Stimulated activated CD8-positive, alpha-beta memory T cell treated with anti-CD3 and anti-CD28 coated beads, Interleukin-12 subunit alpha, Interleukin-12 subunit beta, amount 100 ng/mL, for 4 hours (primary cell): ENCODE data around the gene TMEM204.

ENCODE experiments used
- DNase-seq: peaks from one replicate; pipeline ENCODE4 v3.0.0-alpha.2; 2020; ENCODE audit warnings: low read depth

TMEM204 gene

GRCh38 chr16:1520461-1520860 is 13.0 kb upstream of the TMEM204 start:
- no peak for DNase-seq

GRCh38 chr16:1523581-1524245 is 9.8 kb upstream of the TMEM204 start:
- no peak for DNase-seq

- no peak for DNase-seq
These were observed 9.1 kb upstream of the TMEM204 start for GRCh38 chr16:1524366-1524765.

- no peak for DNase-seq
These were observed 7.4 kb upstream of the TMEM204 start for GRCh38 chr16:1525871-1526607.

GRCh38 chr16:1526608-1527555 is 6.6 kb upstream of the TMEM204 start:
- DNase-seq = no peak

- no peak for DNase-seq
These were observed 5.3 kb upstream of the TMEM204 start for GRCh38 chr16:1527836-1528811.

GRCh38 chr16:1528921-1529537 is 4.4 kb upstream of the TMEM204 start:
- no peak for DNase-seq

- no peak for DNase-seq
These were observed 3.0 kb upstream of the TMEM204 start for GRCh38 chr16:1530349-1530882.

GRCh38 chr16:1530883-1531637 is 2.4 kb upstream of the TMEM204 start:
- no peak for DNase-seq

GRCh38 chr16:1531638-1531910 is 1.9 kb upstream of the TMEM204 start:
- DNase-seq = no peak

- DNase-seq = no peak
These were observed 1.2 kb upstream of the TMEM204 start for GRCh38 chr16:1532081-1532760.

GRCh38 chr16:1532771-1533170 is 695 bp upstream of the TMEM204 start:
- no peak for DNase-seq

GRCh38 chr16:1534021-1535020 is 855 bp downstream of the TMEM204 start:
- DNase-seq = no peak

- DNase-seq = no peak
These were observed 2.2 kb downstream of the TMEM204 start for GRCh38 chr16:1535391-1536291.

- DNase-seq = no peak
These were observed 3.1 kb downstream of the TMEM204 start for GRCh38 chr16:1536601-1537000.

GRCh38 chr16:1537138-1537577 is 3.7 kb downstream of the TMEM204 start:
- DNase-seq = no peak

GRCh38 chr16:1537763-1538289 is 4.4 kb downstream of the TMEM204 start:
- DNase-seq = no peak
